ENCODE results near the gene SYTL3. TPM values are rescaled to one million over a fixed set of nuclear protein-coding genes. Genes with fewer than 3 reads are reported as not detected.

Gene SYTL3
- total and polyA plus RNA-seq, 9 of the 15 experiments (the other 6 are each of a cell fraction or from before 2014, with no cell fraction given): 0.04 to 0.46 (median 0.17) TPM; not detected in 1

DNA sequence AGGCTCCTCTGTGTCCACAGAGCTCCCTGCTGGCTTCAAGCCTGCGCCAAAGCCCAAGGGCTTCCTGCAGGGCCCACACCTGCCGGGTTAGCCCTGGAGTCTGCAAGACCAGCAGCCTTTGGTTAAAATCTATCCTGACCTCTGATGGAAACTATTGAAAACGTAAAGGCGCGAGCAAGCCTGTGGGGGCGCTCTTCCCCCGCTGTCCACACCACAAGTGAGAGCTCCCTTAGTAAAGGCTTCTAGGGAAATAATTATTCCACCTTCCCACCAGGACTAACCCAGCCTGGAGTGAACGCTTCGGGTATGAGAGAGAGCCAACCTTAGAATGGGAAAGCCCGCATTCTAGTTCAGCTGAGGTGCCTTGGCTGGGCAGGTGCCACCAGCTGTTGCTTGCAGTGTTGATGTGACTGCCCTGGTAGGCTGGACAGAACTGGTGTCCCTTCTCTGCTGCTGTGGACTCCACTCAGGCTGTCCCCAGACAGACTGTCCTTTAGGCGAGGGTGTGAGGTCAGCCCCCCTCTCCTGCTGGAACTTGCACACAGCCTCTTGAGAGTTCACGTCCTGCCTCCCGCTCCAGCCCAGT lies 68.7 kb downstream of the SYTL3 start:
- Histone ChIP-seq H3K9me3 (replicated peaks; ENCODE audit: control insufficient read depth, insufficient read depth, low read depth, low read length) (no peaks in the 10 kb centered on the region), H3K4me3 (no peak overlapping the region), H3K36me3 (ENCODE audit: control insufficient read depth, insufficient read depth, low read length) (no peaks in the 10 kb centered on the region), H2AFZ (ENCODE audit: low read depth, low read length) (peak overlapping the region; percentile 76), H3K79me2 (ENCODE audit: control insufficient read depth, insufficient read depth, low read length) (no peaks in the 10 kb centered on the region), H3K9ac (ENCODE audit: insufficient read depth in 1 of 2, low read depth in 2 of 2, low read length in 2 of 2) (no peak overlapping the region), H3K4me2 (ENCODE audit: insufficient read depth, low read length) (no peak overlapping the region), H4K20me1 (replicated peaks; ENCODE audit: control insufficient read depth, insufficient read depth, low read length) (0 out of 2 replicates have a peak, but pooled peaks cover 3% of the 10 kb centered on the region), H3K27ac (ENCODE audit: extremely low read depth, low read depth, low read length) (no peak overlapping the region), H3K9me1 (ENCODE audit: control insufficient read depth, insufficient read depth, low read length) (no peaks in the 10 kb centered on the region), H3K27me3 (ENCODE audit: control insufficient read depth in 2 of 2, insufficient read depth in 2 of 2, low read length in 2 of 2) (peaks cover 3 to 16% of the 10 kb centered on the region in 2 experiments; a peak in 3 of 5 replicates), H3K4me1 (replicated peaks in 1 of 2; ENCODE audit: control insufficient read depth in 2 of 2, insufficient read depth in 2 of 2, low read length in 2 of 2) (peaks cover 6 to 13% of the 10 kb centered on the region in 2 experiments; a peak in 4 of 5 replicates)
- BruUV-seq (replicated peaks): no TSS peak
- FAIRE-seq (peak; percentile 73), ATAC-seq (peak; percentile 90), DNase-seq (ENCODE audit: extremely low read depth in 1 of 4, low spot score in 3 of 4) (peak; percentile 66 to 77 (median 67))
- intact Hi-C loops (cut with micrococcal nuclease): loop anchor here (1.0 to 2.0 kb wide), 3 partner anchors 44 to 254 kb away; no protein-coding TSS in a partner anchor
- ChIA-PET CTCF (ENCODE audit: low intra/inter-chr PET ratio) (interaction anchor here (1.1 to 1.4 kb wide), 3 partner anchors 12 to 254 kb away, joined by 3 to 7 read pairs (median 3); no protein-coding TSS in a partner anchor), POLR2A (interaction anchor here (0.6 to 1.4 kb wide), 7 partner anchors 9 to 1171 kb away, joined by 3 to 6 read pairs (median 3); no protein-coding TSS in a partner anchor)
- WGBS (ENCODE audit: insufficient coverage, low coverage, missing lambda C conversion rate): 15% methylated on average over 13 of the region's 13 CpGs
- in situ Hi-C loops (cut with MboI): loop anchor here (25.0 kb wide), 1 partner anchor 269 kb away; no protein-coding TSS in a partner anchor
- TF ChIP-seq POU5F1 (IDR thresholded peaks at IDR 0.05; ENCODE audit: borderline replicate concordance, low read depth, low read length, partially characterized antibody) (no peak), EP300 (IDR thresholded peaks at IDR 0.05; ENCODE audit: low read length) (no peak), YY1 (IDR thresholded peaks at IDR 0.05; ENCODE audit: borderline replicate concordance in 1 of 3, control insufficient read depth in 1 of 3, extremely low read depth in 1 of 3, insufficient read depth in 3 of 3, insufficient read length in 1 of 3, insufficient replicate concordance in 2 of 3, low read depth in 1 of 3, low read length in 2 of 3) (no peak), STAG1 (CRISPR knock-in tag; IDR thresholded peaks at IDR 0.05; ENCODE audit: borderline replicate concordance) (peak; percentile 51; the same call in 1 of the 2 replicates), ZBTB12 (CRISPR knock-in tag; IDR thresholded peaks at IDR 0.05) (no peak), GABPA (tag; conservative IDR thresholded peaks at IDR 0.05; ENCODE audit: low read depth) (no peak), PHTF2 (CRISPR knock-in tag; IDR thresholded peaks at IDR 0.05) (no peak), SP1 (CRISPR knock-in tag; IDR thresholded peaks at IDR 0.05) (no peak), JUN (IDR thresholded peaks at IDR 0.05; ENCODE audit: borderline replicate concordance, low read depth, low read length) (no peak), JUN (CRISPR knock-in tag; IDR thresholded peaks at IDR 0.05; ENCODE audit: borderline replicate concordance) (no peak)
- TF ChIP-seq, protein P1, sequence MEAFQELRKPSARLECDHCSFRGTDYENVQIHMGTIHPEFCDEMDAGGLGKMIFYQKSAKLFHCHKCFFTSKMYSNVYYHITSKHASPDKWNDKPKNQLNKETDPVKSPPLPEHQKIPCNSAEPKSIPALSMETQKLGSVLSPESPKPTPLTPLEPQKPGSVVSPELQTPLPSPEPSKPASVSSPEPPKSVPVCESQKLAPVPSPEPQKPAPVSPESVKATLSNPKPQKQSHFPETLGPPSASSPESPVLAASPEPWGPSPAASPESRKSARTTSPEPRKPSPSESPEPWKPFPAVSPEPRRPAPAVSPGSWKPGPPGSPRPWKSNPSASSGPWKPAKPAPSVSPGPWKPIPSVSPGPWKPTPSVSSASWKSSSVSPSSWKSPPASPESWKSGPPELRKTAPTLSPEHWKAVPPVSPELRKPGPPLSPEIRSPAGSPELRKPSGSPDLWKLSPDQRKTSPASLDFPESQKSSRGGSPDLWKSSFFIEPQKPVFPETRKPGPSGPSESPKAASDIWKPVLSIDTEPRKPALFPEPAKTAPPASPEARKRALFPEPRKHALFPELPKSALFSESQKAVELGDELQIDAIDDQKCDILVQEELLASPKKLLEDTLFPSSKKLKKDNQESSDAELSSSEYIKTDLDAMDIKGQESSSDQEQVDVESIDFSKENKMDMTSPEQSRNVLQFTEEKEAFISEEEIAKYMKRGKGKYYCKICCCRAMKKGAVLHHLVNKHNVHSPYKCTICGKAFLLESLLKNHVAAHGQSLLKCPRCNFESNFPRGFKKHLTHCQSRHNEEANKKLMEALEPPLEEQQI (IDR thresholded peaks at IDR 0.05): no peak
- TF ChIP-seq, protein P2, sequence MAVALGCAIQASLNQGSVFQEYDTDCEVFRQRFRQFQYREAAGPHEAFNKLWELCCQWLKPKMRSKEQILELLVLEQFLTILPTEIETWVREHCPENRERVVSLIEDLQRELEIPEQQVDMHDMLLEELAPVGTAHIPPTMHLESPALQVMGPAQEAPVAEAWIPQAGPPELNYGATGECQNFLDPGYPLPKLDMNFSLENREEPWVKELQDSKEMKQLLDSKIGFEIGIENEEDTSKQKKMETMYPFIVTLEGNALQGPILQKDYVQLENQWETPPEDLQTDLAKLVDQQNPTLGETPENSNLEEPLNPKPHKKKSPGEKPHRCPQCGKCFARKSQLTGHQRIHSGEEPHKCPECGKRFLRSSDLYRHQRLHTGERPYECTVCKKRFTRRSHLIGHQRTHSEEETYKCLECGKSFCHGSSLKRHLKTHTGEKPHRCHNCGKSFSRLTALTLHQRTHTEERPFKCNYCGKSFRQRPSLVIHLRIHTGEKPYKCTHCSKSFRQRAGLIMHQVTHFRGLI (CRISPR knock-in tag; IDR thresholded peaks at IDR 0.05): no peak
- TF ChIP-seq, protein P3, sequence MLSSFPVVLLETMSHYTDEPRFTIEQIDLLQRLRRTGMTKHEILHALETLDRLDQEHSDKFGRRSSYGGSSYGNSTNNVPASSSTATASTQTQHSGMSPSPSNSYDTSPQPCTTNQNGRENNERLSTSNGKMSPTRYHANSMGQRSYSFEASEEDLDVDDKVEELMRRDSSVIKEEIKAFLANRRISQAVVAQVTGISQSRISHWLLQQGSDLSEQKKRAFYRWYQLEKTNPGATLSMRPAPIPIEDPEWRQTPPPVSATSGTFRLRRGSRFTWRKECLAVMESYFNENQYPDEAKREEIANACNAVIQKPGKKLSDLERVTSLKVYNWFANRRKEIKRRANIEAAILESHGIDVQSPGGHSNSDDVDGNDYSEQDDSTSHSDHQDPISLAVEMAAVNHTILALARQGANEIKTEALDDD (IDR thresholded peaks at IDR 0.05): 0 out of 2 replicates have a peak, but pooled peaks have one; percentile 17

All from K562 (cell line).